SK-N-SH (cell line): ENCODE results near the gene WWOX. TPM values are rescaled to one million over a fixed set of nuclear protein-coding genes. Genes with fewer than 3 reads are reported as not detected.

Experiments
- CTCF ChIA-PET: fragments of 300-600, 350-600 bp; formaldehyde crosslinking; extraction: SDS; loops from one replicate; lab custom pipeline; 2021; lab: Yijun Ruan, JAX
- POLR2A ChIA-PET: fragments of 350-600 bp; sonication (Branson Sonifier 250); formaldehyde crosslinking; extraction: SDS; loops from one replicate; lab custom pipeline; 2020; ENCODE audit warnings: antibody characterized with exemption, inconsistent platforms; lab: Yijun Ruan, JAX
- DNase-seq: peaks from one replicate; pipeline ENCODE4 v3.0.0; 2012
- H2AFZ ChIP-seq: fragments of 200-600 bp; sonication (generic); 2 replicates; pipeline ENCODE4 v1.8.1; 2016; ENCODE audit warnings: antibody characterized with exemption, mild to moderate bottlenecking, low read depth
- H3F3A ChIP-seq: fragments of 200-600 bp; sonication (generic); replicated peaks from 2 replicates; pipeline ENCODE3; 2016; ENCODE audit warnings: antibody characterized with exemption, mild to moderate bottlenecking; ENCODE audit not compliant: insufficient read depth
- H3K27ac ChIP-seq, 2 experiments: fragments of 200-500 bp in 1 of 2; fragments of 200-600 bp in 1 of 2; sonication (Bioruptor generic) in 1 of 2; sonication (generic), shearing (Covaris generic) in 1 of 2; 2 replicates each; pipeline versions ENCODE4 v1.5.1 to v1.6.1; 2014 to 2016; ENCODE audit warnings: low read depth in 2 of 2, inconsistent platforms in 1 of 2, low read length in 1 of 2, mild to moderate bottlenecking in 1 of 2, mixed read lengths in 1 of 2
- H3K27me3 ChIP-seq: fragments of 200-600 bp; sonication (generic), shearing (Covaris generic); 2 replicates; pipeline ENCODE4 v1.6.1; 2016; ENCODE audit warnings: mixed run types; ENCODE audit not compliant: insufficient read depth
- H3K36me3 ChIP-seq, 2 experiments: fragments of 200-500 bp in 1 of 2; fragments of 200-600 bp in 1 of 2; sonication (Bioruptor generic) in 1 of 2; sonication (generic) in 1 of 2; replicated peaks in 1 of 2; 2 replicates each; pipeline versions ENCODE3 to v1.5.1; 2014 to 2016; ENCODE audit warnings: low read length in 1 of 2, mild to moderate bottlenecking in 1 of 2; ENCODE audit not compliant: insufficient read depth in 2 of 2, control insufficient read depth in 1 of 2
- H3K4me1 ChIP-seq, 2 experiments: fragments of 200-500 bp in 1 of 2; fragments of 200-600 bp in 1 of 2; sonication (Bioruptor generic) in 1 of 2; sonication (generic), shearing (Covaris generic) in 1 of 2; 2 replicates each; pipeline versions ENCODE4 v1.5.1 to v1.6.1; 2014 to 2016; ENCODE audit warnings: low read depth in 1 of 2, low read length in 1 of 2, mixed run types in 1 of 2; ENCODE audit not compliant: insufficient read depth in 2 of 2, control insufficient read depth in 1 of 2
- H3K4me2 ChIP-seq: fragments of 200-600 bp; sonication (generic), shearing (Covaris generic); 2 replicates; pipeline ENCODE4 v1.6.1; 2017; ENCODE audit warnings: mixed run types
- H3K4me3 ChIP-seq, 2 experiments: fragments of 200-500 bp in 1 of 2; fragments of 200-600 bp in 1 of 2; sonication (Bioruptor generic) in 1 of 2; sonication (generic), shearing (Covaris generic) in 1 of 2; 2 replicates each; pipeline versions ENCODE4 v1.5.1 to v1.8.1; 2014 to 2016; ENCODE audit warnings: low read depth in 2 of 2, inconsistent platforms in 1 of 2, low read length in 1 of 2, mild to moderate bottlenecking in 1 of 2, mixed read lengths in 1 of 2, moderate library complexity in 1 of 2
- H3K79me2 ChIP-seq: fragments of 200-600 bp; sonication (generic); 2 replicates; pipeline ENCODE4 v1.8.1; 2017; ENCODE audit warnings: mild to moderate bottlenecking; ENCODE audit not compliant: insufficient read depth
- H3K9ac ChIP-seq: fragments of 200-600 bp; sonication (generic); 2 replicates; pipeline ENCODE4 v1.6.1; 2017; ENCODE audit warnings: mixed run types
- H3K9me2 ChIP-seq: fragments of 200-600 bp; sonication (generic); 2 replicates; pipeline ENCODE4 v1.6.1; 2017; ENCODE audit warnings: mixed run types
- H3K9me3 ChIP-seq: fragments of 200-600 bp; sonication (generic); 2 replicates; pipeline ENCODE4 v1.6.1; 2017; ENCODE audit warnings: mixed run types, mild to moderate bottlenecking, moderate library complexity
- H4K20me1 ChIP-seq: fragments of 200-600 bp; sonication (generic); 2 replicates; pipeline ENCODE4 v1.6.1; 2017; ENCODE audit warnings: mild to moderate bottlenecking, mixed run types; ENCODE audit not compliant: insufficient read depth
- CHD2 ChIP-seq: fragments of 150-350 bp; IDR thresholded peaks from 2 replicates; pipeline ENCODE4 v1.6.1; 2018; ENCODE audit warnings: low read length; ENCODE audit not compliant: partially characterized antibody
- FOSL2 ChIP-seq: IDR thresholded peaks from 2 replicates; pipeline ENCODE4 v1.4.0; 2012; ENCODE audit warnings: low read depth, mild to moderate bottlenecking, moderate library complexity, borderline replicate concordance
- FOXJ3 ChIP-seq: sonication (generic); formaldehyde crosslinking; IDR thresholded peaks from 2 replicates; pipeline ENCODE4 v1.5.1; 2020; ENCODE audit warnings: mild to moderate bottlenecking, missing genetic modification reagents
- JUND ChIP-seq: IDR thresholded peaks from 2 replicates; pipeline ENCODE4 v1.4.0; 2012
- MEF2A ChIP-seq: IDR thresholded peaks from 2 replicates; pipeline ENCODE4 v1.4.0; 2012; ENCODE audit warnings: low read depth, borderline replicate concordance
- RCOR1 ChIP-seq: fragments of 150-350 bp; IDR thresholded peaks from 2 replicates; pipeline ENCODE4 v1.6.1; 2017; ENCODE audit warnings: antibody characterized with exemption, low read length
- RXRA ChIP-seq: IDR thresholded peaks from 2 replicates; pipeline ENCODE4 v1.4.0; 2012; ENCODE audit warnings: low read depth, mild to moderate bottlenecking, borderline replicate concordance
- SMC3 ChIP-seq: IDR thresholded peaks from 2 replicates; pipeline ENCODE4 v1.6.1; 2012; ENCODE audit warnings: low read depth, low read length, improper control_type of control experiment
- YY1 ChIP-seq: IDR thresholded peaks from 2 replicates; pipeline ENCODE4 v1.4.0; 2012; ENCODE audit warnings: low read depth, mild to moderate bottlenecking
- WGBS: methylation state at CpG from one replicate; pipeline ENCODE4 v1.1.6; 2017; ENCODE audit warnings: low lambda C conversion rate; 5-methylcytosine and 5-hydroxymethylcytosine counted together
- polyA plus RNA-seq, 3 experiments: library from polyadenylated mRNA; depleted of rRNA; stranded (reverse); fragments of >200 nt; gene quantifications; 2 replicates each; pipeline ENCODE4 v1.2.3, GENCODE V29; 2012
- TF ChIP-seq, protein P1 (sequence below): fragments of 200-600 bp; sonication (generic); IDR thresholded peaks from 2 replicates; pipeline ENCODE4 v1.6.1; 2017; ENCODE audit warnings: antibody characterized with exemption, mild to moderate bottlenecking, moderate library complexity
- TF ChIP-seq, protein P2 (sequence below): fragments of 150-350 bp; IDR thresholded peaks from 2 replicates; pipeline ENCODE4 v1.6.1; 2017; ENCODE audit warnings: antibody characterized with exemption, low read length, low read depth, borderline replicate concordance
- TF ChIP-seq, protein P3 (sequence below): IDR thresholded peaks from 2 replicates; pipeline ENCODE4 v1.4.0; 2012; ENCODE audit warnings: low read depth, borderline replicate concordance
- TF ChIP-seq, protein P4 (sequence below): fragments of 150-350 bp; IDR thresholded peaks from 2 replicates; pipeline ENCODE4 v1.6.1; 2016; ENCODE audit warnings: mild to moderate bottlenecking, low read depth, low read length
- TF ChIP-seq, protein P5 (sequence below): IDR thresholded peaks from 2 replicates; pipeline ENCODE4 v1.4.0; 2012; ENCODE audit warnings: low read depth
- TF ChIP-seq, protein P6 (sequence below): IDR thresholded peaks from 2 replicates; pipeline ENCODE4; 2012

Gene WWOX
- polyA plus RNA-seq, 1 of the 3 experiments (the other 2 are of a cell fraction): 10.8 TPM

DNA sequence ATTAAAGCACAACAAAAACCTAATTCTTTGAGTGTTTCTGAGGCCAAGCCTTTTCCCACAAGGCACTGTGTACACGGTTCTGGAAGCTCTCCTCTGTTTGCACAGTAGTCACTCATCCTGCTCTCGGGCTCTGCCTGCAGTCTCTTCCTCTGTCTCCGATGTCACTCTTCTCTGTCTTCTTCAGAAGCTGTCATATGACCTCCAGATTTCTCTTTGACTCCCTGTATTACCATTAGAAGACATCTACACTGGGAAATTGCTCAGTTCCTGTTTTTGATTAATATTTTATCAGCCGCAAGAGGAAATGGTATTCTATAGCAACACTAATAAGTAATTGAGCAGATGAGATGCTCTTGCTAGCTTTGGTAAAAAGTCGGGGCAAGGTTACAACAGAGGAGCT lies 422.9 kb downstream of the WWOX start:
- no peaks in the 10 kb centered on the region for H3F3A ChIP-seq
- H3K4me1 ChIP-seq: peaks cover 0 to 2% of the 10 kb centered on the region in 2 experiments; a peak in 1 of 4 replicates
- no peaks in the 10 kb centered on the region for H3K9me2 ChIP-seq
- H3K9ac ChIP-seq: no peak overlapping the region
- H3K79me2 ChIP-seq: no peaks in the 10 kb centered on the region
- no peaks in the 10 kb centered on the region for H3K9me3 ChIP-seq
- no peaks in the 10 kb centered on the region for H4K20me1 ChIP-seq
- WGBS: 64% methylated on average over 5 of the region's 5 CpGs
- no peak overlapping the region for H3K27ac ChIP-seq
- no peak overlapping the region for H2AFZ ChIP-seq
- POLR2A ChIA-PET: no interaction called here
- no peaks in the 10 kb centered on the region for H3K36me3 ChIP-seq
- no peak overlapping the region for H3K4me2 ChIP-seq
- H3K4me3 ChIP-seq: no peak overlapping the region
- CTCF ChIA-PET: interaction anchor here (1.5 kb wide), 1 partner anchor 18 kb away, joined by 5 read pairs; no protein-coding TSS in a partner anchor
- TF ChIP-seq, protein P1, sequence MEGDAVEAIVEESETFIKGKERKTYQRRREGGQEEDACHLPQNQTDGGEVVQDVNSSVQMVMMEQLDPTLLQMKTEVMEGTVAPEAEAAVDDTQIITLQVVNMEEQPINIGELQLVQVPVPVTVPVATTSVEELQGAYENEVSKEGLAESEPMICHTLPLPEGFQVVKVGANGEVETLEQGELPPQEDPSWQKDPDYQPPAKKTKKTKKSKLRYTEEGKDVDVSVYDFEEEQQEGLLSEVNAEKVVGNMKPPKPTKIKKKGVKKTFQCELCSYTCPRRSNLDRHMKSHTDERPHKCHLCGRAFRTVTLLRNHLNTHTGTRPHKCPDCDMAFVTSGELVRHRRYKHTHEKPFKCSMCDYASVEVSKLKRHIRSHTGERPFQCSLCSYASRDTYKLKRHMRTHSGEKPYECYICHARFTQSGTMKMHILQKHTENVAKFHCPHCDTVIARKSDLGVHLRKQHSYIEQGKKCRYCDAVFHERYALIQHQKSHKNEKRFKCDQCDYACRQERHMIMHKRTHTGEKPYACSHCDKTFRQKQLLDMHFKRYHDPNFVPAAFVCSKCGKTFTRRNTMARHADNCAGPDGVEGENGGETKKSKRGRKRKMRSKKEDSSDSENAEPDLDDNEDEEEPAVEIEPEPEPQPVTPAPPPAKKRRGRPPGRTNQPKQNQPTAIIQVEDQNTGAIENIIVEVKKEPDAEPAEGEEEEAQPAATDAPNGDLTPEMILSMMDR: no peak
- TF ChIP-seq SMC3: no peak
- TF ChIP-seq, protein P2, sequence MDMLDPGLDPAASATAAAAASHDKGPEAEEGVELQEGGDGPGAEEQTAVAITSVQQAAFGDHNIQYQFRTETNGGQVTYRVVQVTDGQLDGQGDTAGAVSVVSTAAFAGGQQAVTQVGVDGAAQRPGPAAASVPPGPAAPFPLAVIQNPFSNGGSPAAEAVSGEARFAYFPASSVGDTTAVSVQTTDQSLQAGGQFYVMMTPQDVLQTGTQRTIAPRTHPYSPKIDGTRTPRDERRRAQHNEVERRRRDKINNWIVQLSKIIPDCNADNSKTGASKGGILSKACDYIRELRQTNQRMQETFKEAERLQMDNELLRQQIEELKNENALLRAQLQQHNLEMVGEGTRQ: no peak
- no peak for TF ChIP-seq CHD2
- TF ChIP-seq YY1: no peak
- no peak for TF ChIP-seq JUND
- H3K27me3 ChIP-seq: no peaks in the 10 kb centered on the region
- no peak for DNase-seq

DNA sequence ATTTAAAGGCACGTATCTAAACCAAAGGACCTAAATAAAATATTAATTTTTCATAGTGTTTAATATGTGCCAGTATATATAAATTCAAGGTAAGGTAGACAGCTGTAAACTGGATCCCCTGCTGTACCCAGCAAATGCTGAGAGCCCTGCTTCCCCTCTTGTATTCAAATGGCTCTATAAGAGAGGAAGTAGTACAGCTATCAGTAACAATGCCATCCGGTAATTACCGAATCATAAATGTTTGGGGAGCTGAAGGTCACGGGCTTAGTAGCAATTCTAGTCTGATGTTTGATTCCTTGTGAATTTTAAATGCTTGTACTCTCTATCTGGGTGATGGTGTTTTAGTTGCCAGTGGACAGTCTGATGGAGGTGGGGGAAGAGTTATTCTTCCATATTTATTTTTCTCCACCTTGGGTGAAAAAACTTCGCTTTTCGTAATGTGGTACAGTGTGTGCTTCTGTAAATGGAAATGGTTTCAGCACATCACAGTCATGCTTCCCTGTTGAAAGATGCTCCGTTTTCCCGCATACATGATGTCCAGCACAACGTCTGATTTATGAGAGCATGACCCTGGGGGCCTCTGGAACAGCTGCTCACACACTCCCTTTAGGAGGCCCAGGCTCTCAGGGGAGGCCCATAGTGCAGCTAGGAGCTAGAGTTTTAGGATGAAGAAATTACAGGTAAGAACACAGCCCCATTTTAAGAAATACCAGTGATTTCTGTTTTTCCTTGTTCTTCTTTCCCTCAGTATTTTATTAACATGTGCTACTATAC lies 423.9 kb downstream of the WWOX start:
- H3K36me3 ChIP-seq: no peaks in the 10 kb centered on the region
- no peaks in the 10 kb centered on the region for H3K79me2 ChIP-seq
- H3K27ac ChIP-seq: no peak overlapping the region
- TF ChIP-seq FOSL2 (no peak), SMC3 (no peak), MEF2A (no peak), RCOR1 (no peak), CHD2 (no peak), RXRA (no peak), FOXJ3 (CRISPR knock-in tag) (no peak)
- TF ChIP-seq, protein P3, sequence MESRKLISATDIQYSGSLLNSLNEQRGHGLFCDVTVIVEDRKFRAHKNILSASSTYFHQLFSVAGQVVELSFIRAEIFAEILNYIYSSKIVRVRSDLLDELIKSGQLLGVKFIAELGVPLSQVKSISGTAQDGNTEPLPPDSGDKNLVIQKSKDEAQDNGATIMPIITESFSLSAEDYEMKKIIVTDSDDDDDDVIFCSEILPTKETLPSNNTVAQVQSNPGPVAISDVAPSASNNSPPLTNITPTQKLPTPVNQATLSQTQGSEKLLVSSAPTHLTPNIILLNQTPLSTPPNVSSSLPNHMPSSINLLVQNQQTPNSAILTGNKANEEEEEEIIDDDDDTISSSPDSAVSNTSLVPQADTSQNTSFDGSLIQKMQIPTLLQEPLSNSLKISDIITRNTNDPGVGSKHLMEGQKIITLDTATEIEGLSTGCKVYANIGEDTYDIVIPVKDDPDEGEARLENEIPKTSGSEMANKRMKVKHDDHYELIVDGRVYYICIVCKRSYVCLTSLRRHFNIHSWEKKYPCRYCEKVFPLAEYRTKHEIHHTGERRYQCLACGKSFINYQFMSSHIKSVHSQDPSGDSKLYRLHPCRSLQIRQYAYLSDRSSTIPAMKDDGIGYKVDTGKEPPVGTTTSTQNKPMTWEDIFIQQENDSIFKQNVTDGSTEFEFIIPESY: no peak
- TF ChIP-seq, protein P4, sequence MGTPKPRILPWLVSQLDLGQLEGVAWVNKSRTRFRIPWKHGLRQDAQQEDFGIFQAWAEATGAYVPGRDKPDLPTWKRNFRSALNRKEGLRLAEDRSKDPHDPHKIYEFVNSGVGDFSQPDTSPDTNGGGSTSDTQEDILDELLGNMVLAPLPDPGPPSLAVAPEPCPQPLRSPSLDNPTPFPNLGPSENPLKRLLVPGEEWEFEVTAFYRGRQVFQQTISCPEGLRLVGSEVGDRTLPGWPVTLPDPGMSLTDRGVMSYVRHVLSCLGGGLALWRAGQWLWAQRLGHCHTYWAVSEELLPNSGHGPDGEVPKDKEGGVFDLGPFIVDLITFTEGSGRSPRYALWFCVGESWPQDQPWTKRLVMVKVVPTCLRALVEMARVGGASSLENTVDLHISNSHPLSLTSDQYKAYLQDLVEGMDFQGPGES: no peak
- TF ChIP-seq, protein P5, sequence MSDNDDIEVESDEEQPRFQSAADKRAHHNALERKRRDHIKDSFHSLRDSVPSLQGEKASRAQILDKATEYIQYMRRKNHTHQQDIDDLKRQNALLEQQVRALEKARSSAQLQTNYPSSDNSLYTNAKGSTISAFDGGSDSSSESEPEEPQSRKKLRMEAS: no peak
- TF ChIP-seq, protein P6, sequence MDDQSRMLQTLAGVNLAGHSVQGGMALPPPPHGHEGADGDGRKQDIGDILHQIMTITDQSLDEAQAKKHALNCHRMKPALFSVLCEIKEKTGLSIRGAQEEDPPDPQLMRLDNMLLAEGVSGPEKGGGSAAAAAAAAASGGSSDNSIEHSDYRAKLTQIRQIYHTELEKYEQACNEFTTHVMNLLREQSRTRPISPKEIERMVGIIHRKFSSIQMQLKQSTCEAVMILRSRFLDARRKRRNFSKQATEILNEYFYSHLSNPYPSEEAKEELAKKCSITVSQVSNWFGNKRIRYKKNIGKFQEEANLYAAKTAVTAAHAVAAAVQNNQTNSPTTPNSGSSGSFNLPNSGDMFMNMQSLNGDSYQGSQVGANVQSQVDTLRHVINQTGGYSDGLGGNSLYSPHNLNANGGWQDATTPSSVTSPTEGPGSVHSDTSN: no peak
- no peak for DNase-seq
- no peaks in the 10 kb centered on the region for H3K9me3 ChIP-seq
- H3K9me2 ChIP-seq: no peaks in the 10 kb centered on the region
- ChIA-PET POLR2A (interaction anchor here (0.6 kb wide), 1 partner anchor 456 kb away, joined by 3 read pairs; no protein-coding TSS in a partner anchor), CTCF (interaction anchor here (1.5 kb wide), 1 partner anchor 19 kb away, joined by 5 read pairs; no protein-coding TSS in a partner anchor)
- no peak overlapping the region for H3K4me2 ChIP-seq
- no peak overlapping the region for H2AFZ ChIP-seq
- no peaks in the 10 kb centered on the region for H4K20me1 ChIP-seq
- no peaks in the 10 kb centered on the region for H3F3A ChIP-seq
- no peak overlapping the region for H3K4me3 ChIP-seq
- H3K27me3 ChIP-seq: no peaks in the 10 kb centered on the region
- H3K4me1 ChIP-seq: peaks cover 0 to 2% of the 10 kb centered on the region in 2 experiments; a peak in 1 of 4 replicates
- WGBS: 70% methylated on average over 9 of the region's 9 CpGs
- no peak overlapping the region for H3K9ac ChIP-seq
